Fibroblast of lung (primary cell): Measurements from ENCODE around the gene NKAIN2.

Experiments
- CTCF ChIP-seq, 2 donors: IDR thresholded peaks in 1 of 2; conservative IDR thresholded peaks in 1 of 2; 1 replicate in 1 of 2; 2 replicates in 1 of 2; pipeline ENCODE4 v1.5.1; 2011 to 2012; ENCODE audit warnings: low read length in 2 of 2, control low read depth in 1 of 2, inconsistent platforms in 1 of 2, low read depth in 1 of 2, mild to moderate bottlenecking in 1 of 2
- EZH2 ChIP-seq: IDR thresholded peaks from 2 replicates; pipeline ENCODE4 v1.5.1; 2012; ENCODE audit warnings: low read length, control low read depth, mild to moderate bottlenecking; ENCODE audit errors: missing control alignments

- TF ChIP-seq CTCF (conservative IDR thresholded peaks at IDR 0.05 in 1 of 2, IDR thresholded peaks at IDR 0.05 in 1 of 2; ENCODE audit: low read depth in 1 of 2, low read length in 2 of 2) (no peak), EZH2 (no peak)
Observed at GRCh38 chr6:124780623-124781022, 977.0 kb downstream of the NKAIN2 start.
